Small intestine (tissue), 7 donors: ENCODE measurements around the gene TPD52L2. TPM values are rescaled to one million over a fixed set of nuclear protein-coding genes. Genes with fewer than 3 reads are reported as not detected.

Experiments
- DNase-seq, 2 donors: peaks; one replicate each; pipeline versions ENCODE4 v3.0.0 to v3.0.0-alpha.2; 2013
- FAIRE-seq: peaks from 2 replicates; lab custom pipeline; 2012; peaks lifted over from hg19 to GRCh38; lab: Jason Lieb, UNC
- H3K27ac ChIP-seq, 3 donors: one replicate each; pipeline ENCODE4 v1.5.1; 2013; ENCODE audit warnings: low read length in 2 of 3, mild to moderate bottlenecking in 2 of 3, control low read depth in 1 of 3, inconsistent platforms in 1 of 3, low read depth in 1 of 3, moderate library complexity in 1 of 3
- H3K27me3 ChIP-seq, 3 donors: one replicate each; pipeline ENCODE4 v1.6.1; 2013; ENCODE audit warnings: low read length in 3 of 3, inconsistent platforms in 1 of 3; ENCODE audit not compliant: control insufficient read depth in 3 of 3, insufficient read depth in 3 of 3
- H3K36me3 ChIP-seq, 3 donors: one replicate each; pipeline ENCODE4 v1.6.1; 2013; ENCODE audit warnings: low read length in 3 of 3, inconsistent platforms in 1 of 3, low read depth in 1 of 3, mild to moderate bottlenecking in 1 of 3, moderate library complexity in 1 of 3; ENCODE audit not compliant: control insufficient read depth in 3 of 3, insufficient read depth in 2 of 3
- H3K4me1 ChIP-seq, 3 donors: one replicate each; pipeline ENCODE4 v1.6.1; 2013; ENCODE audit warnings: low read length in 2 of 3, inconsistent platforms in 1 of 3, low read depth in 1 of 3, mild to moderate bottlenecking in 1 of 3, moderate library complexity in 1 of 3; ENCODE audit not compliant: control insufficient read depth in 3 of 3, insufficient read depth in 2 of 3
- H3K4me3 ChIP-seq, 3 donors: one replicate each; pipeline ENCODE4 v1.5.1; 2013; ENCODE audit warnings: low read length in 3 of 3, control low read depth in 1 of 3, inconsistent platforms in 1 of 3, low read depth in 1 of 3, mild to moderate bottlenecking in 1 of 3, moderate library complexity in 1 of 3
- H3K9me3 ChIP-seq, 2 donors: one replicate each; pipeline ENCODE4 v1.6.1; 2013; ENCODE audit warnings: low read depth in 1 of 2, low read length in 1 of 2; ENCODE audit not compliant: control insufficient read depth in 2 of 2, insufficient read depth in 1 of 2
- WGBS, 3 donors: extraction: QIAGEN DNeasy Blood & Tissue Kit; methylation state at CpG; one replicate each; pipeline ENCODE4 v1.1.7; 2013; 5-methylcytosine and 5-hydroxymethylcytosine counted together
- polyA plus RNA-seq, 4 donors: library from polyadenylated mRNA; stranded (reverse) in 3 of 4; unstranded in 1 of 4; fragments of 200-250 nt in 3 of 4; fragments of 120-200 nt in 1 of 4; gene quantifications; one replicate each; pipeline versions ENCODE4 v1.2.1 to v1.2.3, GENCODE V29; 2013
- donor health status: healthy with polysubstance abuse.
- donor health status: control.
- donor health status: control.
- donor health status: Bipolar disorder and iron deficiency.
- donor health status: healthy.

Gene TPD52L2
- polyA plus RNA-seq, 4 donors: 65.6 to 87.7 (median 70.0) TPM

GRCh38 chr20:63854766-63855362 lies 10.2 kb upstream of the TPD52L2 start:
- DNase-seq (no peak), FAIRE-seq (no peak)
- no peaks in the 10 kb centered on the region for H3K36me3 ChIP-seq
- H3K27ac ChIP-seq: peak overlapping the region in 2 of 3 donors; percentile 48 to 79
- 13 to 19% (median 16%) methylated on average over 22 to 26 of the region's 26 CpGs for WGBS, 3 donors
- H3K4me3 ChIP-seq: no peak overlapping the region
- peaks cover 0 to 48% (median 3%) of the 10 kb centered on the region in 3 donors for H3K27me3 ChIP-seq
- peaks cover 0 to 47% (median 0%) of the 10 kb centered on the region in 3 donors for H3K4me1 ChIP-seq
- no peaks in the 10 kb centered on the region for H3K9me3 ChIP-seq

DNA sequence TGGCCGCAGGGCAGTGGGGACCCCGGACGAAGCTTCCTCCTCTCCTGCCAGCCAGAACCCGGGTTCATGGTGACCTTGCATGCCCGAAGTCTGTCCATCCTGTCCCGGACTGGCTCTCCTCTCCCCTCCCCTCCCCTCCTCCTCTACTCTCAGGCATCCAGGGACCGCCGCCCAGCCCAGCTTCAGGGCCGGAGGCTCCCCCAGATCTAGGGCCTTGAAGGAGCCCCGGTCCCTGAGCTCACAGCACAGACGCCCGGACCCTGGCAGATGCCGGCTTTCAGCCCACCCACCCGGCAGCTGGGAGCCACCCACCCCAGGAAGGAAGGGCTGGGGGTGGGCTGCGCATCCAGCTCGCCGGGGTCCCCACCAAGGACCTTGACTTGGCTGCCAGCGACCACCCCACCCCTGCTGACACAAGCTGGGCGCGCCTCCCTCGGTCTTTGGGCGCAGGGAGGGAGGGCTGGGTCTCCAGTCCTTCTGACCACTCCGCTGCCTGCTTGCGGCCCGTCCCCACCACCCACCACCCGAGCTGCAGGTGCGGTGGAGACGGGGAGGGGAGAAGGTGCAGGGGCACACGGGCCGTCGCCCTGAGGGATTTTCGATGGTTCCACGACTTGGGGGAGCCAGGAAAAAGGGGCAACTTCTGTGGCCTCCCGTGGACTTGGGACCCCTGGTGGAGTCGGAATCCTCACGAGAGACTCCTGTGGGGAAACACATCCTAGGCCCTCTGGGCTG lies 9.5 kb upstream of the TPD52L2 start:
- FAIRE-seq: no peak
- Histone ChIP-seq H3K27me3 (peaks cover 0 to 48% (median 3%) of the 10 kb centered on the region in 3 donors), H3K27ac (peak overlapping the region in 1 of 3 donors; percentile 22)

DNA sequence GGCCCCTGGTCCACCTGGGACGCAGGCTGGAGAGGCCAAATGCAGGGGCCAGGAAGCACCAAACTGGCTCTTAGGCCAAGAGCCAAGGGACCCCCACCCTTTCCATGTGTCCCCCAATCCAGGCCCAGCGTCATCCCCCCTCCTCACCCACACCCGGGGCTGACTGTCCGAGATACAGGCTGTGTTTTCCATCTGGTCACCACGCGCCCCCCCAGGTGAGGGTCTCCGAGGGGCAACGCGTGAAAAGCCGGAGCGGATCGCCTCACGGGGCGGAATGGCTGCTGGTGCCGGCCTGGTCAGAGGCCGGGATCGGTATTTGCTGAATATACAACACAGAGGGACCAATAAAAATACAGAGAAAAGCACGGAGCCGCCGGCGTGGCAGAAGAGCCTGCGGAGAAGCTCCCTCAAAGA lies 9.0 kb upstream of the TPD52L2 start:
- H3K27me3 ChIP-seq: peaks cover 0 to 48% (median 3%) of the 10 kb centered on the region in 3 donors
- H3K36me3 ChIP-seq: peaks cover 0 to 6% (median 0%) of the 10 kb centered on the region in 3 donors
- peaks cover 0 to 47% (median 0%) of the 10 kb centered on the region in 3 donors for H3K4me1 ChIP-seq
- no peak overlapping the region for H3K4me3 ChIP-seq
- H3K27ac ChIP-seq: no peak overlapping the region
- DNase-seq (no peak), FAIRE-seq (no peak)
- no peaks in the 10 kb centered on the region for H3K9me3 ChIP-seq
- 44 to 63% (median 56%) methylated on average over 22 of the region's 22 CpGs for WGBS, 3 donors

More for the DNA sequence above, 9.5 kb upstream of the TPD52L2 start:
- no peak overlapping the region for H3K4me3 ChIP-seq
- no peak for DNase-seq
- 20 to 38% (median 30%) methylated on average over 24 to 36 of the region's 36 CpGs for WGBS, 3 donors
- peaks cover 0 to 2% (median 0%) of the 10 kb centered on the region in 3 donors for H3K36me3 ChIP-seq
- H3K9me3 ChIP-seq: no peaks in the 10 kb centered on the region
- peaks cover 0 to 47% (median 0%) of the 10 kb centered on the region in 3 donors for H3K4me1 ChIP-seq

GRCh38 chr20:63857764-63858392 lies 7.2 kb upstream of the TPD52L2 start:
- peaks cover 0 to 18% (median 4%) of the 10 kb centered on the region in 3 donors for H3K36me3 ChIP-seq
- H3K27ac ChIP-seq: peak overlapping the region in 2 of 3 donors; percentile 32 to 68
- H3K4me1 ChIP-seq: peaks cover 0 to 47% (median 0%) of the 10 kb centered on the region in 3 donors
- no peak overlapping the region for H3K4me3 ChIP-seq
- 12 to 22% (median 14%) methylated on average over 12 to 14 of the region's 14 CpGs for WGBS, 3 donors
- no peaks in the 10 kb centered on the region for H3K9me3 ChIP-seq
- H3K27me3 ChIP-seq: peaks cover 0 to 45% (median 3%) of the 10 kb centered on the region in 3 donors
- FAIRE-seq (no peak), DNase-seq (peak in 1 of 2 donors; percentile 35)

DNA sequence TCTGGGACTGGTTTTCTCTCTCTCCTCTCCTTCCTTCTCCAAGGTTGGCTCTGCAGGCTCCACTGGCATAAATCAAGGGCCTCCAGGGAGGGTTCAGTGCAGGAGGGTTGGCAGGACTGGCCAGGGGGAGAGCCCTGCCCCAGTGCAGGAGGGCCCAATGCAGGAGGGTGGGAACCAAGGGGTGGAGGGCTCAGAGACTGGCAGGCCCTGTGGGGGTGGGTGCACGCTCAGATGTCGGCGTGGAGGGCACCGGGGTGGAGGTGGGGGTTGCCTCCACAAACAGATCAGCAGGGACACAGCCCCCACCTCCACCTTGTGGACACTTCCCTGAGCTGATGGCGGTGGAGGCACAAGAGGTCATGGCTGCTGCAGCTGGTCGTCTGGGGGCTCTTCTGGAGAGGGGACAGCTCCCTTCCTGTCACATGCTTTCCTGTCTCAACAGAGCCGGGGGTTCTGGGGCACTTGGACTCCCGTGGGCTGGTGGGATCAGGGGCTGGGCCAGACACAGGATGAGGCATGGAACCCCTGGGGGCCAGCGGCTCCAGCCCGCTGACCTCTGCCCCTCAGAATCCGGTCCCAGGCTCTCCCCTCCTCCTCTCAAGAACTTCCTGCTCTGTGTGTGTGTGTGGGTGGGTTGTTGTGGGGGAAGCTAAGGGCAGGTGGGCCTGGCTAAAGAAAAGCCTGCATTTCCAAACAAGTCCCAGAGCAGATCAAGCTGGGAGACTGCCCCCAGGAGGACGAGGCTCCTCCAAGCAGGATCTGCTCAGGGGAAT lies 6.5 kb upstream of the TPD52L2 start:
- FAIRE-seq (no peak), DNase-seq (peak in 1 of 2 donors; percentile 42)
- H3K27ac ChIP-seq: peak overlapping the region in 2 of 3 donors; percentile 32 to 68
- 3 to 5% (median 3%) methylated on average over 12 of the region's 12 CpGs for WGBS, 3 donors
- H3K4me3 ChIP-seq: no peak overlapping the region
- peaks cover 0 to 24% (median 4%) of the 10 kb centered on the region in 3 donors for H3K36me3 ChIP-seq
- H3K9me3 ChIP-seq: no peaks in the 10 kb centered on the region
- H3K27me3 ChIP-seq: peaks cover 0 to 41% (median 3%) of the 10 kb centered on the region in 3 donors
- peaks cover 0 to 52% (median 0%) of the 10 kb centered on the region in 3 donors for H3K4me1 ChIP-seq

DNA sequence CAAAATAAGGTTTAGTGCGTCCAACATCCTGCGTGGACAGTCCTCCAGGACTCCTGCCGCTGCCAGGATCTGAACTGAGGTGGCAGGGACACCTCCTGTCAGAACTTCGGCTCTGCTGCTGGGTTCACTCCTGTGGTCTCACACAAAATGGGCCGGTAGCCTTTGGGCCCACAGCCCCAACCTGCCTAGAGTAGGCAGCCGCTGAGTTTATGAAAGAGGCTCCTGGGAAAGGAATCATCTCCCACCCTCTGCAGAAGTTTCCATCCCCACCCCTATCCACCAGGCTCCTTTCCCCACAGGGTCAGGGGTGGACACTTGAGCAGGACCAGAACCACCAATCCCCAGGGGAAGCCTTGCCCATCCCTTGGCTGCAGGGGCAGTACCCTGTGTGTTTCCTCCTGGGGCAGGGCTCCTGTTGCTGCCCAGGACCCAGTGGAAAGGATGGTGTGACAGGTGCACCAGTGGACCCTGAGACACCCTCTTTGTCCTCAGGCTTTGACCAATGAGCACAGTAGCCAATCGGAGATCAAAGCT lies 5.8 kb upstream of the TPD52L2 start:
- DNase-seq (no peak), FAIRE-seq (no peak)
- Histone ChIP-seq H3K9me3 (no peaks in the 10 kb centered on the region), H3K36me3 (peaks cover 0 to 24% (median 4%) of the 10 kb centered on the region in 3 donors), H3K4me3 (no peak overlapping the region), H3K4me1 (peaks cover 0 to 51% (median 0%) of the 10 kb centered on the region in 3 donors), H3K27me3 (peaks cover 0 to 35% (median 3%) of the 10 kb centered on the region in 3 donors), H3K27ac (peak overlapping the region in 2 of 3 donors; percentile 32 to 68)
- 37 to 44% (median 39%) methylated on average over 7 of the region's 7 CpGs for WGBS, 3 donors

GRCh38 chr20:63860325-63861051 lies 4.6 kb upstream of the TPD52L2 start:
- H3K36me3 ChIP-seq: peaks cover 0 to 24% (median 4%) of the 10 kb centered on the region in 3 donors
- FAIRE-seq (no peak), DNase-seq (no peak)
- H3K27ac ChIP-seq: no peak overlapping the region
- WGBS, 3 donors: 73 to 77% (median 75%) methylated on average over 16 to 17 of the region's 17 CpGs
- no peak overlapping the region for H3K4me3 ChIP-seq
- H3K9me3 ChIP-seq: no peaks in the 10 kb centered on the region
- peaks cover 0 to 23% (median 3%) of the 10 kb centered on the region in 3 donors for H3K27me3 ChIP-seq
- peaks cover 0 to 39% (median 0%) of the 10 kb centered on the region in 3 donors for H3K4me1 ChIP-seq
